HUES64 (cell line): ENCODE measurements around the gene AP5Z1.

ENCODE experiments used
- H3K27ac ChIP-seq: 2 replicates; pipeline ENCODE4 v1.7.0; 2013; ENCODE audit warnings: low read depth, low read length, inconsistent platforms
- H3K27me3 ChIP-seq: 2 replicates; pipeline ENCODE4 v1.6.1; 2013; ENCODE audit warnings: mild to moderate bottlenecking, low read length; ENCODE audit not compliant: insufficient read depth
- H3K36me3 ChIP-seq: 2 replicates; pipeline ENCODE4 v1.6.1; 2013; ENCODE audit warnings: mild to moderate bottlenecking, low read length; ENCODE audit not compliant: insufficient read depth
- H3K4me1 ChIP-seq: 2 replicates; pipeline ENCODE4 v1.6.1; 2013; ENCODE audit warnings: mild to moderate bottlenecking, low read length, moderate library complexity; ENCODE audit not compliant: insufficient read depth
- H3K4me3 ChIP-seq: 2 replicates; pipeline ENCODE4 v1.5.1; 2013; ENCODE audit warnings: mild to moderate bottlenecking, low read length, moderate library complexity
- H3K9ac ChIP-seq: 2 replicates; pipeline ENCODE4 v1.6.1; 2013; ENCODE audit warnings: mild to moderate bottlenecking, low read depth, low read length
- H3K9me3 ChIP-seq: 2 replicates; pipeline ENCODE4 v1.6.1; 2013; ENCODE audit warnings: low read depth, low read length; ENCODE audit not compliant: insufficient read depth
- WGBS: fragments of 150-250, 120-280 bp; methylation state at CpG from one replicate; pipeline ENCODE4 v1.1.7; 2013; ENCODE audit warnings: missing lambda C conversion rate; 5-methylcytosine and 5-hydroxymethylcytosine counted together

The AP5Z1 gene

DNA sequence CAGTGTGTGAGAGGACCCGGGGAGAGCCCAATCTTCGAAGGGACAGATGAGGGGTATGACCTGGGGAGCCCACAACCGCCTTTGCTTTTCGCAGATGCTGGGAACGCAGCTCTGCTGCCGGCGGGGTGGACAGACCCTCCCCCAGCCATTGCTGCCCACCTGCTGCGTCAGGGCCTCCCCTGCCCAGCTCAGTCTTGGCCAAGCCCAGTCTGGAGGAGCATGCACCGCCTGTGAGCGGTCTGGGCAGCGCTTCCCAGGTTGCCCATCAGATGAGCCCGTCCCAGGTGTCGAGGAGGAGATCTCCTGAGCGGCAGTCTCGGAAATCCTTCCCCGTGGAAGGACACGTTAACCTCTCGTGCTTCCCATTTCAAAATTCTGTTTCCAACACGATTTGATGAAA lies 17.3 kb upstream of the AP5Z1 start:
- H3K4me3 ChIP-seq, result no peak overlapping the region
- no peaks in the 10 kb centered on the region for H3K27me3 ChIP-seq
- peaks cover 35% of the 10 kb centered on the region for H3K36me3 ChIP-seq
- 97% methylated on average over 19 of the region's 19 CpGs for WGBS
- no peaks in the 10 kb centered on the region for H3K9me3 ChIP-seq
- H3K27ac ChIP-seq, result no peak overlapping the region
- H3K4me1 ChIP-seq, result no peaks in the 10 kb centered on the region
- no peak overlapping the region for H3K9ac ChIP-seq

DNA sequence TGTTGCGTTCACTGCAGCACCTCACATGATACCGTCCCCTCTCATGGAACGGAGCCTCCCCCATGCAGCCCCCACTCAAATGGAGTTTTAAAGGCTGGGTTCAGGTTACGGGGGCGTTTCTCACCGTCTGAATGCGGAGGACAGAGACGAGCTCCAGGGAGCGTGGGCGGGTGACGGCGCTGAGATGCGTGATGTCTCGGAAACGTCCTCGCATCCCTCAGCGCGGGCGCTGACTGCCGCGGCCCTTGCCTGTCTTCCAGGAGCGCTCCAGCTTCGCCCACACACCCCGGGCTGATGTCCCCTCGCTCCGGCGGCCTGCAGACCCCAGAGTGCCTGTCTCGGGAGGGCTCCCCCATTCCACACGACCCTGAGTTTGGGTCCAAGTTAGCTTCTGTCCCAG lies 16.6 kb upstream of the AP5Z1 start:
- Histone ChIP-seq H3K4me3 (no peak overlapping the region), H3K27ac (no peak overlapping the region), H3K36me3 (peaks cover 39% of the 10 kb centered on the region), H3K27me3 (no peaks in the 10 kb centered on the region), H3K4me1 (no peaks in the 10 kb centered on the region), H3K9me3 (no peaks in the 10 kb centered on the region), H3K9ac (no peak overlapping the region)
- 96% methylated on average over 29 of the region's 29 CpGs for WGBS

DNA sequence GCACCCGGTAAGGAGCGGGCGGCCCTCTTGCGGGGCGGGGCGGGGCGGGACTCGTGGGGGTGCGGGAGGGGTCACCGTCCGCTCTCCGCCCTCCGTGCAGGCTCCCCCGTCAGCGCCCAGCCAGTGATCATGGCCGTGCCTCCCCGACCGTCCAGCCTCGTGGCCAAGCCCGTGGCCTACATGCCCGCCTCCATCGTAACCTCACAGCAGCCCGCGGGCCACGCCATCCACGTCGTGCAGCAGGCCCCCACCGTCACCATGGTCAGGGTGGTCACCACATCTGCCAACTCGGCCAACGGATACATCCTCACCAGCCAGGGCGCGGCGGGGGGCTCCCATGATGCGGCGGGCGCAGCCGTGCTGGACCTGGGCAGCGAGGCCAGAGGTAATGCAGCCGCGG lies 16.2 kb upstream of the AP5Z1 start:
- no peak overlapping the region for H3K9ac ChIP-seq
- H3K4me3 ChIP-seq, result no peak overlapping the region
- H3K36me3 ChIP-seq, result peaks cover 39% of the 10 kb centered on the region
- 98% methylated on average over 40 of the region's 40 CpGs for WGBS
- no peaks in the 10 kb centered on the region for H3K27me3 ChIP-seq
- H3K4me1 ChIP-seq, result no peaks in the 10 kb centered on the region
- H3K27ac ChIP-seq, result no peak overlapping the region
- no peaks in the 10 kb centered on the region for H3K9me3 ChIP-seq

DNA sequence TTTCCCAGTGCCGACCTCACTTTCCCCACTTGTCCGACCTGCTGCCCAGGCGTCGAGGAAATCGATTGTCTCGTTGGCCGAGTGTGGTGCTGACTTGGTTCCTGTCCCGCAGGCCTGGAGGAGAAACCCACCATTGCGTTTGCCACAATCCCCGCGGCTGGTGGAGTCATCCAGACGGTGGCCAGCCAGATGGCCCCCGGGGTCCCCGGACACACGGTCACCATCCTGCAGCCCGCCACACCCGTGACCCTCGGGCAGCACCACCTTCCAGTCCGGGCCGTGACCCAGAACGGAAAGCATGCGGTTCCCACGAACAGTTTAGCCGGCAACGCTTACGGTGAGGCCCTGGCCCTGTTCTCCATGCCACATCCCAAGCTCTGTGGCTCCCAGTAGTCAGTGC lies 14.5 kb upstream of the AP5Z1 start:
- Histone ChIP-seq H3K27me3 (no peaks in the 10 kb centered on the region), H3K27ac (no peak overlapping the region), H3K9ac (no peak overlapping the region), H3K4me3 (no peak overlapping the region), H3K9me3 (no peaks in the 10 kb centered on the region), H3K36me3 (peaks cover 27% of the 10 kb centered on the region), H3K4me1 (no peaks in the 10 kb centered on the region)
- 97% methylated on average over 26 of the region's 26 CpGs for WGBS

DNA sequence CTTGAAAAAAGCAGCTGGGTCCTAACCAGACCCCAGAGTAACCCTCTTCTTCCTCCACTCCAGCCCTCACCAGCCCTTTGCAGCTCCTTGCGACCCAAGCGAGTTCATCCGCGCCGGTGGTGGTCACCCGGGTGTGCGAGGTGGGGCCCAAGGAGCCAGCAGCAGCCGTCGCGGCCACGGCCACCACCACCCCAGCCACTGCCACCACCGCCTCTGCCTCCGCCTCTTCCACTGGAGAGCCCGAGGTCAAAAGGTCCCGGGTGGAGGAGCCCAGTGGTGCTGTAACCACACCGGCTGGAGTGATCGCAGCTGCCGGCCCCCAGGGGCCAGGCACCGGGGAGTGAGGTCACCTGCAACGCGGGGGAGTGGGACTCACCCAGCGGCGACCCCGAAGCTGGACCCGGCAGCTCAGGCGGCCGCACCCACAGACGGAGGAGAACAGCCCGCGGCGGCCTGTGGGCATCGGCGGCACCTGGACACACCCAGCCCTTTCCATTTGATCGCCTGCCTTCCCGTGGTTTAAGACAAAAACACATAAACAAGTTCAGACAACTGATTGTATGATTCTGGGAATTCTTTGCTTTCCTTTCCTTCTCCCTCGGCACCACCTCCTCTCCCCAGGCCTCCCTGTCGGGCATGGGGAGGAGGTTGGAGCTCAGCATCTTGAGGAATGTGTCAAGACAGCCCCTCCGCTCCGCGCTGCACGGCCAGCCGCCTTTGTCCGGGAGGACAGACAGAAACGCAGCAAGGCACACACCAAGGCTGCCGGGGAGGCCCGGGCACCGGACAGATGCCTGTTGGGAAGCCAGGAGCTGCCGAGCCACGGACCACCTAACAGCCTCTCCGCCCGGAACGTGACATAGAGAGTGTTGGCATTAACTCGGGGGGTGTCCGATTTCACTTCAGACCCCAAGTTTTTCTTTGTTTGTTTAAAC lies 13.0 kb upstream of the AP5Z1 start:
- WGBS, result 96% methylated on average over 53 of the region's 54 CpGs

DNA sequence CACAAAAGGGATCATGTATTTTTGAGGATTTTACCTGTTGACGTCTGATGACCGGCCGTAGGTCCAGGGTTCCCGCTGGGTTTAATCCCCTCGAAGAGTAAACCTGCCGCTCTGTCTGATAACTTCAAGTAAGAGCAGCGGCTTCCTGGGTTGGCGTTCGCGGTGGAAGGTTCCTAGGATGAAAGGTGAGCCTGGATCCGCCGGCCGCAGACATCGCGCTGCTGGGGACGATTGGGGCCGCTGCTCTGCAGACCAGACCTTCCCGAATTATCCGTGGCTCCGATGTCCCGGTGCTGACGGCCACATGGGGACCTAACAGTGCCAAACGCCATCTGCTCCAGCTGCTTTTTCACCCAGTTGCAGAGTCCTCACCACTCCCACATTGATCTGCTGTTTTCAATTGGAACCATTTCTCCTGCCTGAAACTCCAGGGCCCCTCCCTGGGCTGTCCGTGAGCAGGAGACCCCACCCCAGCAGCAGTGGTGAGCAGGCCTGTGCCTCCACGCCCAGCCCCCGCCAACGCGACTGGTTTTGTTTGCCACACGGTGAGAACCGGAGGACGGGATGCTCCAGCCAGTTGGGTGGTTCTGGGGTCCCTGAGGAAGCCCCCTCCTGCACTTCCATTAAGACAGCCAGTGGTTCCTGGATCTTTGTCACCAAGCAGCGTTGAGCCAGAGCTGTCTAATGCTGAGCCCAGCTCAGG lies 12.2 kb upstream of the AP5Z1 start:
- H3K27ac ChIP-seq, result no peak overlapping the region
- 96% methylated on average over 32 of the region's 32 CpGs for WGBS
- peaks cover 22% of the 10 kb centered on the region for H3K36me3 ChIP-seq
- no peak overlapping the region for H3K4me3 ChIP-seq
- no peaks in the 10 kb centered on the region for H3K4me1 ChIP-seq
- H3K9me3 ChIP-seq, result no peaks in the 10 kb centered on the region
- no peaks in the 10 kb centered on the region for H3K27me3 ChIP-seq
- H3K9ac ChIP-seq, result no peak overlapping the region

More for the DNA sequence above, 13.0 kb upstream of the AP5Z1 start:
- H3K4me3 ChIP-seq, result no peak overlapping the region
- no peaks in the 10 kb centered on the region for H3K27me3 ChIP-seq
- H3K9me3 ChIP-seq, result no peaks in the 10 kb centered on the region
- no peak overlapping the region for H3K27ac ChIP-seq
- no peak overlapping the region for H3K9ac ChIP-seq
- H3K36me3 ChIP-seq, result peaks cover 22% of the 10 kb centered on the region
- H3K4me1 ChIP-seq, result no peaks in the 10 kb centered on the region

DNA sequence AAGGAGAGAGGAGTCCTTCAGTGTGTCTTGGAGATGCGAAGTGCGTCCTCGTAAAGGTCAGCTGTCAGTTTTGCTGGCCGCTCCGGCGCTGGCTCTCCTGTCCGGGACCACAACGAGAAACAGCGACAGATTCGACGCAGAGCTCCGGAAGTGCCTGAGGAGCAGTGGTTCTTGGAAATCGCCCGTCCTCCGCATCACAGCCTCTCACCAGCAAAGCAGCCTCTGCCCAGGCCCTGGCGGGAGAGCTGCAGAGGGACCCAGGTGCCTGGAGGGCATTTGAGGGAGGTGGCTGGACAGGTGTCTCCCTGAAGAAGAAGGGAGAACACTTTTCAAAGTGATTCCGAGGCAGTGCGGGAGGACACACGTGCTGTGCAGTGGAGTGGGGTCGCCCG lies 11.6 kb upstream of the AP5Z1 start:
- Histone ChIP-seq H3K4me1 (no peaks in the 10 kb centered on the region), H3K27ac (no peak overlapping the region), H3K4me3 (no peak overlapping the region), H3K9ac (no peak overlapping the region), H3K36me3 (peaks cover 22% of the 10 kb centered on the region), H3K27me3 (no peaks in the 10 kb centered on the region), H3K9me3 (no peaks in the 10 kb centered on the region)
- 97% methylated on average over 21 of the region's 21 CpGs for WGBS

DNA sequence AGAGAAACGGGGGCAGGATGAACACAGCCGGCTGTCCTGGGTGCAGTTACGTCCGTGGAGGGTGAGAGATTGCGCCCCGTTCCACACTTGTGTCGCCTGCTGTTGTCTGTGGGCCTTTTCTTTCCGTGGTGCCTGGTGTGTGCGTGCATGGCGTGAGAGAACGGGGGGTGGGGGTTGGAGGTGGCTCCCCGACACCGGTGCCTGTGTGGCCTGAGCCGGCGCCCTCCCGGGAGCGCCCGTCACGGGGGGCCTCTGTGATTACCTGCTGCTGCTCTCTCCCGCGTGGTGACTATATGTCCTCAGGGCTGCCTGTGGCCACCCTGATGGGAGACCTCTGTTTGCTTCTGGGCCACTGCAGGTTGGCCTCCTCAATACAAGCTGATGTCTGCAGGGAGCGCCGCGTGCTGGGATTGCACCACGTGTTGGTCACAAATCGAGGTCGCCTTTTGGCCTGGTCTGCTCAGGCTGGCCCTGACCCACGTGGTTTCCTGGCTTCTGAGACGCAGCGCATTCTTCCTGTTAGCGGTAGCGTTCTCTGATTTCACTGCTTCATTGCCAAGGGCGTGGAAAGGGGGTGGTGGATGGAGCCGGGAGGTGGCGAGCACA lies 10.9 kb upstream of the AP5Z1 start:
- no peak overlapping the region for H3K27ac ChIP-seq
- 95% methylated on average over 35 of the region's 35 CpGs for WGBS

DNA sequence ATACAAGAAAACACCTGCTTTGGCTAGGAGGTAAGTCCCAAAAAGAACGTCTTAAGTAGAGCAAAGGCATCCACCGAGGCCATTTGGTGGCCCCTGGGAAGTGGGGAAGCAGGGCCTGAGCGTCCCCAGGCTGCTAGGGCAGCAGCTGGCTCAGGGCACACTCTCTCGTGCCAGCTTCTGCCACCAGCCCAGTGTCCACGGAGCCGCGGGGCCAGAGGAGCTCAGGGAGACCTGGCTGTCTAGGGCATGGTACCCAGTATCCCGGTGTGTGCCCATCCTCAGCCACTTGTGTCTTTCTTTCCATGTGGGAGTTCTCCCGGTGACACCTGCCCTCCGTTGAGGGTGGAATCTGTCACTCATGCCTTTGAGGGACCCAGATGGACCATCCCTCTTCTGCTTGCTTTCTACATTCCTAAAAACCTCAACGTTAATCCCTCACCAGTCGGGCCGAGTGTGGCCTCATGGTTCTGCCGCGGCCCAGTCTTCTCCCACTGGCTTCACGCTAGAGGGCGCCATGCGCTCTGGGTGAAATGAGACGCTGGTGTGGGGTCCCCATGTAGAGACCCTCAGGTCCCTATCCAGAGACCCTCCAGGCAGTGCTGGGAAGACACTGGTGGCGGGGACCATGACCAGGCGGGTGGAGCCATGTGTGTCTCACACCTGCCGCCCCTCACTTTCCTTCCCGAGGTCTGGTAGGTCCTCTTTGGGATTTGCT lies 9.5 kb upstream of the AP5Z1 start:
- H3K36me3 ChIP-seq, result peaks cover 14% of the 10 kb centered on the region
- no peak overlapping the region for H3K4me3 ChIP-seq
- no peaks in the 10 kb centered on the region for H3K4me1 ChIP-seq
- H3K27ac ChIP-seq, result no peak overlapping the region
- H3K27me3 ChIP-seq, result no peaks in the 10 kb centered on the region
- H3K9ac ChIP-seq, result no peak overlapping the region
- WGBS, result 89% methylated on average over 22 of the region's 23 CpGs
- H3K9me3 ChIP-seq, result no peaks in the 10 kb centered on the region

More for the DNA sequence above, 10.9 kb upstream of the AP5Z1 start:
- Histone ChIP-seq H3K9ac (no peak overlapping the region), H3K4me1 (no peaks in the 10 kb centered on the region), H3K4me3 (no peak overlapping the region), H3K9me3 (no peaks in the 10 kb centered on the region), H3K36me3 (peaks cover 20% of the 10 kb centered on the region), H3K27me3 (no peaks in the 10 kb centered on the region)

DNA sequence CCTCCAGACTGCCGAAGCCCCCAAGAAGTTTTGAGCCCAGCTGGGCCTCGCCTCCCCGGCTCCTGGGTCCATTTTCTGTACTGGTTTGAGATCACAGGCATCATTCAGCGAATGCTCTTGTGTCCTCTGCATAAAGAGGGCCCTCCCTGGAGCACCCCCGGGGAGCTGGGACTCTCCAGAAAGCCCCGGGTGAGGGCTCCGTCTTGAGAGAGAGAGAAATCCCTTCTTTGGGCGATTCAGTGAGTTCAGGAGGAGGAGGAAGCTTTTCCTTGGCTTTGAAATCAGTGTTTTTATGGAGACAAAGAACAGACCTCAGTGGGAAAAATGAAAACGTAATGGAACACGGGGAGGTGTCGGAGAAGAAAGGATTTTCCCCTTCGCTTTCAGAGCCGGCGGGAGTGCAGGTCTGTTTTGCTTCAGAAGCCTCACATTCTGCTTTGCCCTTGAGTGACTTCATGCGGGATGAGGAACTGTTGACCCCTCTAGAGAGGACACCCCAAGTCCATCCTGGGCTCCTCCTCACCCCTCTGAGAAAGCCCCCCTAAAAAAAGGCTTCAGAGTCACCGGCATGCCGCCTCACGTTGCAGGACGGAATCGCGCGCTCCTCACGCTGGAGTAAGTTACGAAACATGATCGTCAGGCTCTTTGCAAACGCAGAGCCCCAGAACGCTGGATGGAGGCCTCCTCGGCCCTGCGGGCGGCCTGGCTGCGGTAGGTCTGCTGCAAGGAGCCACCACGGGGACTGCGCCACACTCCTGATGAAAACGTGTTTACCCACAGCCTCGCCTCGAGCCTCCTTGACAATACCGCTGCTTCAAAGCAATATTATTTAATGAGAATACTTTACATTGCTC lies 8.5 kb upstream of the AP5Z1 start:
- WGBS, result 95% methylated on average over 36 of the region's 37 CpGs
- peaks cover 11% of the 10 kb centered on the region for H3K36me3 ChIP-seq

More for the DNA sequence above, 8.5 kb upstream of the AP5Z1 start:
- no peaks in the 10 kb centered on the region for H3K4me1 ChIP-seq
- no peaks in the 10 kb centered on the region for H3K9me3 ChIP-seq
- no peak overlapping the region for H3K4me3 ChIP-seq
- no peaks in the 10 kb centered on the region for H3K27me3 ChIP-seq
- H3K27ac ChIP-seq, result no peak overlapping the region
- H3K9ac ChIP-seq, result no peak overlapping the region
